GM12878 (cell line): ENCODE results near the gene HOXA10. TPM values are rescaled to one million over a fixed set of nuclear protein-coding genes. Genes with fewer than 3 reads are reported as not detected.

ENCODE experiments used
- ATAC-seq: fragments of 200-7000 bp; cut with Tn5 transposase; 3 replicates; pipeline ENCODE4 v1.9.1; 2020; ENCODE audit warnings: mild to moderate bottlenecking, moderate library complexity
- BruUV-seq: library from RNA; stranded (reverse); fragments of 400-500 nt; replicated peaks from 2 replicates; lab custom pipeline; 2021; lab: Mats Ljungman, UMichigan
- CTCF ChIA-PET: fragments of 300-600 bp; sonication (Branson Sonifier 250); formaldehyde crosslinking; extraction: SDS; loops from one replicate; lab custom pipeline; 2021; ENCODE audit warnings: inconsistent platforms; lab: Yijun Ruan, JAX
- POLR2A ChIA-PET: fragments of 350-600 bp; formaldehyde crosslinking; extraction: SDS; loops from one replicate; lab custom pipeline; 2021; ENCODE audit warnings: inconsistent platforms; lab: Charles Lee
- RAD21 ChIA-PET: fragments of 300-600 bp; sonication (Branson Sonifier 250); formaldehyde crosslinking; loops from one replicate; lab custom pipeline; 2023; ENCODE audit warnings: antibody characterized with exemption; ENCODE audit not compliant: unreplicated experiment; lab: Charles Lee
- SMC1A ChIA-PET: fragments of 300-600 bp; sonication (Branson Sonifier 250); formaldehyde crosslinking; loops from one replicate; lab custom pipeline; 2023; ENCODE audit not compliant: unreplicated experiment, uncharacterized antibody; lab: Charles Lee
- DNase-seq: peaks from one replicate; pipeline ENCODE4 v3.0.0-alpha.2; 2011; ENCODE audit warnings: low read depth, low spot score
- FAIRE-seq: peaks from 3 replicates; lab custom pipeline; 2011; peaks lifted over from hg19 to GRCh38; lab: Jason Lieb, UNC
- H2AFZ ChIP-seq: 2 replicates; pipeline ENCODE4 v1.6.0; 2011; ENCODE audit warnings: low read depth, low read length, control low read depth; ENCODE audit not compliant: control insufficient read depth
- H3K27ac ChIP-seq: 2 replicates; pipeline ENCODE4 v1.5.1; 2011; ENCODE audit warnings: control low read depth; ENCODE audit not compliant: control insufficient read depth, insufficient read depth
- H3K27me3 ChIP-seq, 2 experiments: replicated peaks in 1 of 2; 2 replicates each; pipeline versions ENCODE4 v1.6.0 to v1.6.1; 2011; ENCODE audit warnings: low read length in 1 of 2; ENCODE audit not compliant: control insufficient read depth in 2 of 2, insufficient read depth in 2 of 2
- H3K36me3 ChIP-seq, 2 experiments: 2 replicates each; pipeline ENCODE4 v1.5.1; 2011; ENCODE audit warnings: low read length in 1 of 2; ENCODE audit not compliant: control insufficient read depth in 2 of 2, insufficient read depth in 2 of 2
- H3K4me1 ChIP-seq: 2 replicates; pipeline ENCODE4 v1.6.1; 2011; ENCODE audit warnings: mild to moderate bottlenecking, low read length, moderate library complexity, mixed read lengths; ENCODE audit not compliant: control insufficient read depth, insufficient read depth
- H3K4me2 ChIP-seq: 2 replicates; pipeline ENCODE4 v1.6.0; 2011; ENCODE audit warnings: control low read depth; ENCODE audit not compliant: control insufficient read depth, insufficient read depth
- H3K4me3 ChIP-seq: fragments of 200-600 bp; sonication (generic); 2 replicates; pipeline ENCODE4 v1.5.1; 2016
- H3K79me2 ChIP-seq: 2 replicates; pipeline ENCODE4 v1.6.0; 2011; ENCODE audit warnings: low read length; ENCODE audit not compliant: control insufficient read depth, insufficient read depth
- H3K9ac ChIP-seq: 2 replicates; pipeline ENCODE4 v1.8.0; 2011; ENCODE audit warnings: low read length, control low read depth, mixed read lengths; ENCODE audit not compliant: control insufficient read depth, insufficient read depth
- H3K9me3 ChIP-seq: replicated peaks from 3 replicates; pipeline ENCODE4 v1.5.1; 2011; ENCODE audit warnings: mild to moderate bottlenecking, low read length; ENCODE audit not compliant: control insufficient read depth, insufficient read depth
- H4K20me1 ChIP-seq: 2 replicates; pipeline ENCODE4 v1.6.0; 2011; ENCODE audit not compliant: control insufficient read depth, insufficient read depth
- BCL11A ChIP-seq: IDR thresholded peaks from 2 replicates; pipeline ENCODE4 v1.6.1; 2011; ENCODE audit warnings: low read depth, low read length
- CREB1 ChIP-seq: IDR thresholded peaks from 2 replicates; pipeline ENCODE4 v1.6.1; 2012; ENCODE audit warnings: low read depth, mild to moderate bottlenecking, inconsistent platforms
- FOS ChIP-seq: IDR thresholded peaks from 3 replicates; pipeline ENCODE4 v1.6.1; 2011; ENCODE audit warnings: borderline replicate concordance; ENCODE audit not compliant: insufficient read length; ENCODE audit errors: extremely low read depth
- HDAC6 ChIP-seq: fragments of 200-600 bp; sonication (generic); IDR thresholded peaks from one replicate; pipeline ENCODE4 v1.8.0; 2017; ENCODE audit warnings: antibody characterized with exemption; ENCODE audit not compliant: unreplicated experiment
- MEF2B ChIP-seq: fragments of 450-650 bp; IDR thresholded peaks from 2 replicates; pipeline ENCODE4 v1.6.1; 2018; ENCODE audit warnings: mild to moderate bottlenecking, moderate library complexity; ENCODE audit not compliant: partially characterized antibody, poor library complexity, severe bottlenecking
- NR2F1 ChIP-seq: fragments of 450-650 bp; conservative IDR thresholded peaks from 2 replicates; pipeline ENCODE4 v1.6.1; 2017; ENCODE audit warnings: mild to moderate bottlenecking
- NRF1 ChIP-seq: conservative IDR thresholded peaks from 2 replicates; pipeline ENCODE4 v1.6.1; 2011; ENCODE audit warnings: mild to moderate bottlenecking, low read depth, low read length, improper control_type of control experiment
- PAX5 ChIP-seq: IDR thresholded peaks from 2 replicates; pipeline ENCODE4 v1.6.1; 2011; ENCODE audit warnings: low read depth, low read length, borderline replicate concordance
- SMARCA5 ChIP-seq: fragments of 450-650 bp; IDR thresholded peaks from 2 replicates; pipeline ENCODE4 v1.6.1; 2017; ENCODE audit warnings: mild to moderate bottlenecking
- SRF ChIP-seq, 2 experiments: IDR thresholded peaks; 2 replicates each; pipeline ENCODE4 v1.6.1; 2011; ENCODE audit warnings: low read depth in 2 of 2, low read length in 2 of 2, mild to moderate bottlenecking in 1 of 2, moderate library complexity in 1 of 2
- STAT3 ChIP-seq: IDR thresholded peaks from 2 replicates; pipeline ENCODE4 v1.6.1; 2011; ENCODE audit warnings: low read depth, low read length, improper control_type of control experiment
- SUZ12 ChIP-seq: fragments of 200-600 bp; sonication (generic); IDR thresholded peaks from one replicate; pipeline ENCODE4 v1.6.1; 2018; ENCODE audit warnings: antibody characterized with exemption, mild to moderate bottlenecking; ENCODE audit not compliant: unreplicated experiment
- TCF3 ChIP-seq: IDR thresholded peaks from 2 replicates; pipeline ENCODE4 v1.6.1; 2012; ENCODE audit warnings: low read depth, mild to moderate bottlenecking, low read length, borderline replicate concordance; ENCODE audit not compliant: insufficient read depth
- YY1 ChIP-seq: IDR thresholded peaks from 2 replicates; pipeline ENCODE4 v1.6.1; 2011; ENCODE audit warnings: low read depth, mild to moderate bottlenecking, low read length
- ZNF207 ChIP-seq: fragments of 450-650 bp; IDR thresholded peaks from 2 replicates; pipeline ENCODE4 v1.6.1; 2014; ENCODE audit warnings: antibody characterized with exemption, mild to moderate bottlenecking, borderline replicate concordance
- WGBS: methylation state at CpG from one replicate; pipeline ENCODE4 v1.1.6; 2016; ENCODE audit warnings: low lambda C conversion rate; ENCODE audit not compliant: insufficient replicate concordance, insufficient coverage; ENCODE audit errors: missing lambda C conversion rate; 5-methylcytosine and 5-hydroxymethylcytosine counted together
- in situ Hi-C: fragments of 300-500 bp; cut with MboI; formaldehyde crosslinking; loops from 9 replicates; pipeline ENCODE4 v1.14.3; 2018; ENCODE audit warnings: mixed read lengths
- intact Hi-C: fragments of 100-400 bp; cut with micrococcal nuclease; formaldehyde crosslinking; loops from one replicate; pipeline ENCODE4 v1.14.2; 2022; ENCODE audit not compliant: unreplicated experiment
- polyA plus RNA-seq, 11 experiments: library from polyadenylated mRNA; depleted of rRNA in 4 of 11; unstranded in 6 of 11; stranded (reverse) in 5 of 11; fragments of >200 nt; fragmentation: Nextera tagmentation in 4 of 11; fragmentation: Illumina TruSeq in 1 of 11; extraction: Ambion mirVana in 4 of 11; extraction: Trizol in 1 of 11; gene quantifications; 1 replicate in 1 of 11; 2 replicates in 10 of 11; pipeline versions ENCODE4 v1.2.1 to v1.2.3, GENCODE V29; 2011 to 2016; ENCODE audit warnings: inconsistent platforms in 2 of 11, missing spikeins in 2 of 11, low read depth in 1 of 11
- total RNA-seq, 4 experiments: library from RNA; depleted of rRNA in 3 of 4; stranded (reverse); fragments of >200 nt in 3 of 4; fragmentation: Illumina TruSeq in 1 of 4; extraction: Trizol in 1 of 4; gene quantifications; 2 replicates each; pipeline versions ENCODE4 v1.2.1 to v1.2.3, GENCODE V29; 2013 to 2021

The HOXA10 gene
- total and polyA plus RNA-seq, 10 of the 15 experiments (the other 5 are each of a cell fraction or from before 2014, with no cell fraction given) = not detected

DNA sequence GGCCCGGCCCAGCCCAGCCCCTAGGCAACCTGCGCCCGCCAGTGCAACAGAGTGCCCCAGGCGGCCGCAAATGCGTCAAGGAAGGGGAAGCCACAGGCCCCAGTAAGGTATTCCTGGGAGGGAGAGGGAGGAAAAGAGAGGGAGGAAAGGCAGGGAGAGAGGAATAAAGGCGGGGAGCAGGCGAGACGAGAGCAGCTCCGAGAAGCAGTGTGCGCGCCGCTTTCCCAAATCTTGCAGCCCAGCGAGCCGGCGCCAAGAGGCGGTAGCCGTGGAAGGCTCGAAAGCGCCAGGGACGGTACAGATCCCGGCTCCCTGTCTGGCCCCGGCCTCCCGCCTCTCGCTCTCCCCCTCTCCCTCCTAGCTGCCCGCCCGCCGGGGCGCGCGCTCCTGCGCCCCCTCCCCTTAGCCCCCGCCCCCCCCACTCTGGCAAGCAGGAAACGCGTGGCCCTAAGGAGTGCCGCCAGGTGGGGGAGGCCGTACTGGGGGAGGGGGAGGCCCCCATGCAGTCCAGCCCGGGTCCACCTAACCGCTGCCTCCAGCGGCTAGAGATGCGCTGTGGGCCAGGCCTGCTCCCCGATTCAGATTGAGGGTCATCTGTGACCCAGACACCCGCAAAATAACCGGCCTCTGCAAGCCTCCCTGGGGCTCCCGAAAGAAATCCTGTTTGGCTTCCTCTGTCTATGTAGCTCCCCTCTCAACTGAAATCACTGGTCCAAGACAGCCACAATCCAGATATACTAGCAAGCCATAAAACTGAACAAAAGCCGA, 4.3 kb downstream of the HOXA10 start:
- no peaks in the 10 kb centered on the region for H4K20me1 ChIP-seq
- no peak overlapping the region for H2AFZ ChIP-seq
- TF ChIP-seq SMARCA5 (no peak), SUZ12 (peak; percentile 83), ZNF207 (no peak)
- TF ChIP-seq, all 136 proteins: peak for 1
- Histone ChIP-seq H3K27ac (no peak overlapping the region), H3K79me2 (no peaks in the 10 kb centered on the region), H3K4me2 (no peak overlapping the region), H3K27me3 (peaks cover 28 to 47% of the 10 kb centered on the region in 2 experiments), H3K36me3 (no peaks in the 10 kb centered on the region; a peak in 1 of 4 replicates), H3K9me3 (peaks cover 2% of the 10 kb centered on the region; the same call in 1 of the 3 replicates), H3K4me1 (no peaks in the 10 kb centered on the region), H3K4me3 (no peak overlapping the region), H3K9ac (no peak overlapping the region)
- 28% methylated on average over 32 of the region's 46 CpGs for WGBS
- intact Hi-C loops (no loop called here), in situ Hi-C loops (loop anchor here (25.0 kb wide), 1 partner anchor 1083 kb away; no protein-coding TSS in a partner anchor)
- no peak for ATAC-seq
- CTCF ChIA-PET = interaction anchor here (0.7 to 1.6 kb wide), 2 partner anchors 9 to 800 kb away, joined by 3 to 4 read pairs; no protein-coding TSS in a partner anchor
- POLR2A ChIA-PET = no interaction called here
- FAIRE-seq = no peak
- no peak for DNase-seq
- SMC1A ChIA-PET = no interaction called here
- BruUV-seq = no TSS peak
- RAD21 ChIA-PET = no interaction called here

DNA sequence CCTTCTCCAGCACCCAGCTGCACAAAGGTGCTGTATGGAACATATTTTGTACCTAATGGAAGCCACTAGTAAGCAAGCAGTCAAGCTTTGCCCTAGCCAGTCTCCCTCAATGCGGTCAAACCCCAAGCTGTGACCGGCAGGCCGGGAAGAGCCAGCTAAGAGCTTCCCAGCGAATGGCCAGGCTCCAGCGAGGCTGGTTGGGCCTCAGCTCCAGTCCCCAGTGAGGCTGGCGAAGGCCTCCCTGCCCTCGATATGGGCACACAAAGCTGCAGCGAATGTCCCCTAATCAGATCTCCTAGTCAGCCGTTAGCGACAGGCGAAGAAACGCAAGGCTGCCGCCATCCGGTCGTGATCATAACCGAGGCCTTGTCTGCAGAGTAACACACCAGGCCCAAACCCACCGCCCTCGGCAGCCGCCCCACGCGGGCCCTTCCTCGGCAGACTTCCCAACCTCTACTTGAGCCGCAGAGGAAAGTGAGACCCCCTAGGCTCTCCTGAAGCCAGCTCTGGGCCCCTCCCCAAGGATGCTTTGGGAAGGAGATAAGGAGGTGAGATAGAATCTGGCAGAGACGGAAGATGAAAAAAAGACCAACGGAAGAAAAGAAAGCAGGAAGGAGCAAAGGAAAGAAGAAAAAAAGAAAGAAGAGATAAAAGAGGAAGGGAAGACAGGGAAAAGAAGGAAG, 5.7 kb downstream of the HOXA10 start:
- WGBS = 31% methylated on average over 25 of the region's 25 CpGs
- BruUV-seq = no TSS peak
- H3K27me3 ChIP-seq = peaks cover 31 to 49% of the 10 kb centered on the region in 2 experiments
- no peak overlapping the region for H3K27ac ChIP-seq
- no peak overlapping the region for H3K9ac ChIP-seq
- ChIA-PET SMC1A (no interaction called here), CTCF (no interaction called here), POLR2A (interaction anchor here (0.6 kb wide), 1 partner anchor 275 kb away, joined by 3 read pairs; no protein-coding TSS in a partner anchor), RAD21 (no interaction called here)
- no peak overlapping the region for H3K4me3 ChIP-seq
- H3K9me3 ChIP-seq = peaks cover 2% of the 10 kb centered on the region; the same call in 1 of the 3 replicates
- intact Hi-C loops = no loop called here
- H3K4me1 ChIP-seq = no peaks in the 10 kb centered on the region
- H3K79me2 ChIP-seq = no peaks in the 10 kb centered on the region
- ATAC-seq (no peak), DNase-seq (no peak), FAIRE-seq (no peak)
- H3K4me2 ChIP-seq = no peak overlapping the region
- H3K36me3 ChIP-seq = no peaks in the 10 kb centered on the region; a peak in 1 of 4 replicates
- no peak overlapping the region for H2AFZ ChIP-seq
- no peaks in the 10 kb centered on the region for H4K20me1 ChIP-seq
- in situ Hi-C loops = loop anchor here (25.0 kb wide), 1 partner anchor 1081 kb away; no protein-coding TSS in a partner anchor
- no peak for TF ChIP-seq MEF2B
- TF ChIP-seq STAT3 = no peak
- no peak for TF ChIP-seq NR2F1
- TF ChIP-seq PAX5 = no peak
- no peak for TF ChIP-seq YY1
- TF ChIP-seq CREB1 = no peak
- TF ChIP-seq TCF3 = no peak
- no peak for TF ChIP-seq BCL11A
- TF ChIP-seq NRF1 = no peak
- TF ChIP-seq HDAC6 = no peak
- no peak for TF ChIP-seq FOS
- no peak for TF ChIP-seq SRF (IDR thresholded peaks at IDR 0.05; ENCODE audit: low read depth in 2 of 2, low read length in 2 of 2)
